C4-2B (cell line): ENCODE measurements around the gene SOX5.
A peak's percentile ranks its signal among the peaks of the same experiment; 100 is the strongest.

Source experiments
- H3K27ac ChIP-seq: fragments of 450-650 bp; 2 replicates; pipeline ENCODE4 v1.5.1; 2017
- ZFX ChIP-seq: fragments of 450-650 bp; IDR thresholded peaks from 2 replicates; pipeline ENCODE4 v1.6.1; 2017
- TF ChIP-seq, protein P1 (sequence below): fragments of 450-650 bp; conservative IDR thresholded peaks from 2 replicates; pipeline ENCODE4 v1.5.1; 2017; ENCODE audit warnings: mild to moderate bottlenecking

Gene SOX5

DNA sequence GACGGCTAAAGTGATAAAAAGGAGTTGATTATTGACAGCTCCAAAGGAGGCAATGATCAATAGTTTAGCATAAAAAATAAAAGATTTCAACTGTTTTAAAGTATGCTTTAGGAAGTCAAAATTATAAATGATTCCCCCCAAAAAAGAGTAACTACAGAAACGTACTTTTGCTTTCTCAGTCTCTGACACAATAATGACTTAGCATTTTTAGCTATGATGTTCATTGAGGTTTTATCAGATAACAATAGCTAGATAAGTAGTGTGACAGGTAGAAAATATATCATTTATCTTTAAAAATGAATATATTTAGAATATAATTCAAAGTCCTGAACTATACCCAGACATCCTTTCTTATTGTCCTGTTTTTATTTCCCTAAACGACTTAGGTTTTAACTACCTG lies 352.9 kb downstream of the SOX5 start:
- H3K27ac ChIP-seq = no peak overlapping the region
- no peak for TF ChIP-seq ZFX
- TF ChIP-seq, protein P1, sequence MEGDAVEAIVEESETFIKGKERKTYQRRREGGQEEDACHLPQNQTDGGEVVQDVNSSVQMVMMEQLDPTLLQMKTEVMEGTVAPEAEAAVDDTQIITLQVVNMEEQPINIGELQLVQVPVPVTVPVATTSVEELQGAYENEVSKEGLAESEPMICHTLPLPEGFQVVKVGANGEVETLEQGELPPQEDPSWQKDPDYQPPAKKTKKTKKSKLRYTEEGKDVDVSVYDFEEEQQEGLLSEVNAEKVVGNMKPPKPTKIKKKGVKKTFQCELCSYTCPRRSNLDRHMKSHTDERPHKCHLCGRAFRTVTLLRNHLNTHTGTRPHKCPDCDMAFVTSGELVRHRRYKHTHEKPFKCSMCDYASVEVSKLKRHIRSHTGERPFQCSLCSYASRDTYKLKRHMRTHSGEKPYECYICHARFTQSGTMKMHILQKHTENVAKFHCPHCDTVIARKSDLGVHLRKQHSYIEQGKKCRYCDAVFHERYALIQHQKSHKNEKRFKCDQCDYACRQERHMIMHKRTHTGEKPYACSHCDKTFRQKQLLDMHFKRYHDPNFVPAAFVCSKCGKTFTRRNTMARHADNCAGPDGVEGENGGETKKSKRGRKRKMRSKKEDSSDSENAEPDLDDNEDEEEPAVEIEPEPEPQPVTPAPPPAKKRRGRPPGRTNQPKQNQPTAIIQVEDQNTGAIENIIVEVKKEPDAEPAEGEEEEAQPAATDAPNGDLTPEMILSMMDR = no peak

DNA sequence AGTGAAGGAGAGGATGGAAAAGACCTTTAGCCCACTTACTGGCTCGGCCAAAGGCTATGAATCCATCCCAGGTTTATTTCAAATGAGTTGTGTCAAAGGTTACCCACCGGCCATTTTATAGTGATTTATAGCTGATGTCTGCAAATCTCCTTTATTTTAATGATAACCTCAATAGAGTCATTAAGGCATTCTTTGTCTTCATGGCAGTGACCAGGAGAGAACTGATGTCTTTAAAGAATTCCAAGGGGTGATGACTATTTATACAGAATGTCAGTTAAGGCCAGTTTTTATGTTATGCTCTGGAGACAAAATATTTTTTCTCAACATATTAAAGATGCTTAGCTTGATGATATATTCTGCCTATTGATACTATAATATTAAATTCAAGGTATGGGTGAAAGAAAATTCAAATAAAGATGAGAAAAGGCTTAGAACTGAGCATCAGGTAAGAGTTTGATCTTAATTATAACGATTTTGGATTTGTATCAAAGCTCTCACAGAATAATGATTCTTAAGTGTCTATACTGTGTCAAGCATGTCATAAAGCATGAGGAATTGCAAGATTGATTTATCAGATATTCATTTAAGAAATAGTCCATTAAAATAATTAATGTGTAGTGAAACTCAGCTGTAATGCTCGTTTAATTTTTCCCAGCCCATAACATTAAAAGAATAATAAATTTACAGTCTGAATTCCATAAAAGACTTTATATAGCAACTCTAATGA lies 361.5 kb downstream of the SOX5 start:
- TF ChIP-seq ZFX = no peak
- TF ChIP-seq, protein P1 = no peak

DNA sequence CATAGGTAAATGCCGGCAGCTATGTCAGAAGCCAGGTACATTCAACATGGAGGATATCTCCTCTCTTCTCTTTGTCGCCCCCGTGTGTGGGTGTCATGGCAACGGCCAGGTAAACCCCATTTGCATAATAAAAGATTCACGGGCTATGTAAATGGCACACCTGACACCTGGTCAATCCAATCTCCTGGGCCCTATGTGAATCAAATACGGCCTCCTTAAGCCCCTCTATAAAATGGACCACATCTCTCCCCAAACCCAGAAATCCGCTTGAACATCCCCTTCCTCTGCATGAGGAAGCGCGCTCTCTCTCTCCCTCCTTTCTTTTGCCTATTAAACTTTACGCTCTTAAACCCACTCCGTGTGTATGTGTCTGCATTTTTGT lies 363.7 kb downstream of the SOX5 start:
- H3K27ac ChIP-seq = no peak overlapping the region

More for the DNA sequence above, 361.5 kb downstream of the SOX5 start:
- H3K27ac ChIP-seq = no peak overlapping the region

DNA sequence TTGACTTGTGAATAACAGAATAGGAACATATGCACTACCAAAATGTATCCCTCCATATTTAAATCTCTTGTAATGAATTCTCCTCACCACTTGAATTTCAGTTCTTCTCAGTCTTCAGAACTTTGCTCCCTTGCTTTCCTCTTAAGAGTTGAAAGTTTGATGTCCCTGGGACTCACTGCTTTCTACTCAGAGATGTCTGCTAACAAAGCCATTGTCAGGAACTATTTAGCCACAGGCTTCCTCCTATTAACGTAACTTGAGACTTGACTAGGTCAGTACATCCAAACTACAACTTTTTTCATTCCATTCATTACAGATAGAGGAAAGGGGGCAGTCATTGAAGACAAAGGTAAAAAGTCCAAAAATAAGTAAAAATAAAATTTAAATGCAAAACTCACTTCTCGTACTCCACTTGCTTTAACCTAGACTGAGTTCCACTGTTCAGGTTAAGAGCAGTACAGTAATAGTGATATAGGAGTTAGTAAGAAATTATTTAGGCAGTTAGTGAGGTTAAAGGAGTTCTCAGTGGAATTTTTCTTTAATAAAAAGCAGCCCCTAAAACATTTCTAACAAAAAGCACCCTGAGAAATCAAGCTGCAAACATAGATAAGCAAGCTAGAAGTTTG lies 364.2 kb downstream of the SOX5 start:
- TF ChIP-seq, protein P1 = no peak
- no peak for TF ChIP-seq ZFX
- H3K27ac ChIP-seq = no peak overlapping the region

More for the DNA sequence above, 363.7 kb downstream of the SOX5 start:
- no peak for TF ChIP-seq ZFX
- TF ChIP-seq, protein P1 = peak; percentile 18

DNA sequence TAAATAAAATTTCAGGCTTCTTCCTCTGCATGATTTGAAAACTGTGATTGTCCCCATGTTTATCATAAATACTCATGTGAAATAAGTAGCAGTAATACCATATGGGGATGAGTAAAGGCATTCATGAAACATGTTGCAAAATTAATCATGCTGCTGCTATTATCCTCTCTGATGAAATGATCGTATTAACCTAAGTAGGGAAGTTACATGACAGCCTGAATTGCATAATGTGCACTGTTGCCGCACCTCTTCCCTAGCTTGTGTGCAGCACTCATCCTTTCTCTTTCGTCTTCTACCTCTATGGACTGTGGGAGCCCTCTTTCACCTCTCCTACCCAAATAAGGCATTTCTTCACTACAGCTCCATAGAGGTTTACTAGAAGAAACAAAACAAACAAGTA lies 367.6 kb downstream of the SOX5 start:
- no peak for TF ChIP-seq ZFX
- TF ChIP-seq, protein P1 = no peak
- no peak overlapping the region for H3K27ac ChIP-seq

DNA sequence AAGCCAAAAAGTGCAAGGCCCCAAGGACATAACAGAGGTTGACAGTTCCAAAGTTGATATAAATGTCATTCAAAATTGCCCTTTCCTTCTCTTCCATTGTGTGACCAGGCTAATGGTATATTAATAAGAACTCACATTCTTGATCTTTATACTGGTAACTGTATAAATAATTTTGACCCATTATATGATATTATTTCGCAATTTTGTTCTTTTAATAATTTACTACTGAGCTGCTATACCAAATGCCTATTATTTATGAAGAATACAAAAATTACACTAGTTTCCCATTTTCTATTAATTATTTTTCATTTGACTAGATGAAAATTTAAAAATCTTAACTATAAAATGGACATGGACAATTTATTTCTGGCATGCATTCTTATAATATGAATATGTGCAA lies 370.2 kb downstream of the SOX5 start:
- TF ChIP-seq, protein P1 = no peak
- TF ChIP-seq ZFX = no peak
- H3K27ac ChIP-seq = no peak overlapping the region

DNA sequence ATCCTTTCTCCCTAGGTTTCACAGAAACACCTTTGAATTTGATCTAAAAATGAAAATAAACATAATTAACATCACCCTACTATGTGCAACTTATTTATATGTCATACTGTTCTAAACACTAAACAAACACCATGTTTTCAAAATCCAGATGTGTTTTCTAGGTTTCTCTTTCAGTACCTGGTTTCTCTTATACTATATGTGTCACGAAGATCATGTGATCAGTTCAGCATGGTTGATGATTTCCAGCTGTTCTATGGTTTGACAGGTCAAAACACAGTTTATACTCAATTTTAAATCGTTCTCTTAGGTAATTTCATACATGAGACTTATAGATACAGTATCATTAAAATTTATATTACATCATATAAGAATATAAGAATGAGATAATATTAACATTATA lies 373.1 kb downstream of the SOX5 start:
- H3K27ac ChIP-seq = no peak overlapping the region
- TF ChIP-seq, protein P1 = no peak
- TF ChIP-seq ZFX = no peak
